ENCODE data around the gene PLXNA4.

Gene PLXNA4

DNA sequence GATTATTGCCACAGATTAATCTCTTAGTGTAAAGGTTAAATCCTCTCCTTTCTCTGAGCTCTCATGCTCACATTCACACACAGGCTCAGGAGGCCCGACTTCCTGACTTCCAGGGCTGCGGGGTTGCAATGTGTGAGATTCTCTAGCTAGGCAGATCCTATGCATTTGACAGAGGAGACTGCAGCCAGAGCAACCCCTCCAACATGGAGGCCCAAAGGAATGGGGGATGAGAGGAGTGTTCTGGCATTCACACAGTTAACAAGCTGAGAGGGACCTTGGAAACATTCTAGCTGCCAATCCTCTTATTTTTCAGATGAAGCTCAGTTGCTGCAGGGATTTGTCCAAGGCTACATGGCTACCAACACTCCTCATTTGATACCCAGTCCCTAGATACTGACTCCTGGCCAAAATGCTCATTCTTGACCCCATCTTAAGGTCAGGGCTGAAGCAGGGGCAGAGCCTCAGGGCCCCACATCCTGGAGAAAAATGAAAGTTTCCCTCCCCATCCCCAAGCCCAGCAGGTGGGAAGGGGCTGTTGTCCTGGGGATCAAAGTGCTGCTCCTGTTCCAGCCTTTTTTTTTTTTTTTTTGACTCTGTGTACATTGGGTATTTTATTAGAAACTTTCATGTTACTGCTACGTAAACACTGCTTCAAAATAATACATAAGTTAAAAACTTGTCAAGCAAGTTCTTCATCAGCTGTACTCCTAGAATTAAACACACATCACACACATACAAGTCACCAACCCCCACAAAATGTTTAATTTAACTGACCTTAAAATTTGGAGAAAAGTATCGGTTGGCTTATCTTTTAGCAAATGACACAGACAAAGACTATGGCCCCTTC lies 325.6 kb downstream of the PLXNA4 start:
- no peak for DNase-seq (ENCODE audit: low read depth in 2 of 2, low spot score in 1 of 2)

DNA sequence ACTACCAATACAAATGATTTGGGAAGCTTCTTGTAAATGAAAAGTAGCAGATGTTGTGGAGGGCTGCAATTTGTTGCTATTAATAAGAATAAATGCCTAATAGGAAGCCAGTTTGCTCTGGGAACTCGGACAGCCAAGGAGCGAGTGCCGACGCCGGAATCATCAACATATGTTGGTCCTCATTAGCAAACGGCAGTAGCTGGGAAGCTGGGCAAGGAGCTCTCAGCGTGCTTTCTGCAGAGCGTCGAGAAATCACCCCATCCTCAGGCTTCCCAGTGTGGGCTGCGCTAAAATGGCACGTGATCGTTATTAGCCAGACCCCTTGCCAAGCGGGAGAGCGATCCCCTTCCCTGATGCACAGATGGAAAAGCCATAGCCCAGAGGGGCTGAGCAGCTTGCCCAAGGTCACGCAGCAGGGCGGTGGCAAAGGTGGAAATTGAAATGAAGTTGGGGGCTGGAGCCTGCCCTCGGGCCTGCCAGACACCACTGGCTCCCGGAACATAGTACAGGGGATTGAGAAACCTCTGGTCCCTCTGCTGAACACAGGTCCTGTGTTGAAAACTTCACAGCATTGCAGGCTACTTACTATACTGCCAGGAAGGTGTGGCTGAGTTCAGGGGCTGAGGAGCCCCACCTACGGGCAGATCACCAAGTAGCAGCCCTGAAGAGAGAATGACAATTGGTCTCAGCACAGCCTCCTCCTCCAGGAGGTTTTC lies 326.9 kb downstream of the PLXNA4 start:
- no peak for DNase-seq (ENCODE audit: low read depth in 2 of 2, low spot score in 1 of 2)

DNA sequence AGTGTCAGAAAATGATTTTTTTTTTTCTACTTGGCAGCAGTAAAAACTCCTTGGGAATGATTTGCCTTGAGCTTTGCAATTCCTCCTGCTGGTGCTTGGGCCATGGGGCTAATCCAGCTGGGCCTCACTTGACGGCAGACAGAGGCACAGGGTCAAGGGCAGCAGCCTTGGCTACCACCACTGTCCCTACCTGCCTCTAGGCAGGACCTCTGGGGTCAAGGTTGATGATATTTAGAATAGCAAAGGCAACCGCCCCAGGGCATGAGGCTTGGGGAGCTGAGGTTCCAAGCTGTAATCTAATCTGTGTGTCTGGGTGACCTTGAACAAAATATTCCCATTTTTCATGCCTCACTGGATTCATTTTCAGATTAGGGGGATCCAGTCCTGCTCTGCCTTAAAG lies 327.4 kb downstream of the PLXNA4 start:
- DNase-seq (ENCODE audit: low read depth in 2 of 2, low spot score in 1 of 2) = no peak

DNA sequence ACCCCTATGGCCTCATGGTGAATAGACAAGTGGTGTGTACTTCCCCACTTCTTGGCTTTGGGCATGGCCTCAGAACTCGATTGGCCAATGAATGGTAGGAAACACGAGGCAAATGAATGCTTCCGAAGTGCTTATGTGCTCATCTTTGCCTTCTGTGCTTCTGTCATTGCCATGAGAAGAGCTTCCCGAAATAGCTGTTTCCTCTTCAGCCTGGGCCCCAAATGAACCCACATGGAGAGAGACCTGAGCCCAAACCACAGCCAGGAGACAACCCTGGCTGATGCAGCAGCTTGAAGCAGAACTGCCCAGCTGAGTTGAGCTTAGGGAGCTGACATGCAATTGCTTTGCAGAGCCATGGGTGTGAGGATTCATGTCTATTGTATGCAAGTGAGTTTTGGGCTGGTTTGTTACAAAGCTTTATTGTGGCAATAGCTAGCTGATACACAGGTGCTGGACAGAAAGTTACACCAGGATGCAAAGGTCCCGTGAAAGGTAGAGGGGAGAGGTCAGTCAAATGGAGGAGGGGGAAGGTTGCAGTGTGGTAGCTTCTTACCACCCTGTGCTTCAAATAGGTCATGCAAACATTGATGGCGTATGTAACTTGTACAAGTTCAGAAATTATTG lies 328.2 kb downstream of the PLXNA4 start:
- DNase-seq (ENCODE audit: low read depth in 2 of 2, low spot score in 1 of 2) = no peak

DNA sequence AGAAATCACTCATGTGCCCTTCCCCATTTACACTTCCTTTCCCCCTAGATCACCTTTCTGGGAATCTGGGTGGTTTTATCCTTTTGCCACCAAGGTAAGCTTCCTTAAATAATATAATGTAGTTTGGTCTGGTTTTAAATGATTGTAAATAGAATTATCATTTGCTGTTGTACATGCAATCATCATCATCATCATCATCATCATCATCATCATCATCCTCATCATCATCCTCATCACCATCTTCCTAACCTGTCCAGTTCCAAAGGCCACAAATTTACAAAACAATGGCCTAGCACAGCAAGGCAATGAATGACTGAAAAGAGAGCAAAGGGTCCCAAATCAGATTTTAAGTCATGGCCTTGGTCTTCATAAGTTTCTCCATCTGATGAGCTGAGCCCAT lies 329.7 kb downstream of the PLXNA4 start:
- no peak for DNase-seq (ENCODE audit: low read depth in 2 of 2, low spot score in 1 of 2)

DNA sequence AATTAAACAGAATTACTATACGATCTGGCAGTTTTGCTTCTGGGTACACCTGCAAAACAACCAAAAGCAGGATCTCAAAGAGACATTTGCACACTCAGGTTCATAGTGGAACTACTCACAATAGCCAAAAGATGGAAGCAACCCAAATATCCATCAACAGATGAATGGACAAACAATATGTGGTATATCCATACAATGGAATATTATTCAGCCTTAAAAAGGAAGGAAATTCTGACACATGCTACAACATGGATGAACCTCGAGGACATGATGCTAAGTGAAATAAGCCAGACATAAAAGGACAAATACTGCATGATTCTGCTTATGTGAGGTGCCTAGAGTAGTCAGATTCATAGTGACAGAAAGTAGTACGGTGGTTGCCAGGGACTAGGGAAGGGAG lies 330.7 kb downstream of the PLXNA4 start:
- no peak for DNase-seq (ENCODE audit: low read depth in 2 of 2, low spot score in 1 of 2)

DNA sequence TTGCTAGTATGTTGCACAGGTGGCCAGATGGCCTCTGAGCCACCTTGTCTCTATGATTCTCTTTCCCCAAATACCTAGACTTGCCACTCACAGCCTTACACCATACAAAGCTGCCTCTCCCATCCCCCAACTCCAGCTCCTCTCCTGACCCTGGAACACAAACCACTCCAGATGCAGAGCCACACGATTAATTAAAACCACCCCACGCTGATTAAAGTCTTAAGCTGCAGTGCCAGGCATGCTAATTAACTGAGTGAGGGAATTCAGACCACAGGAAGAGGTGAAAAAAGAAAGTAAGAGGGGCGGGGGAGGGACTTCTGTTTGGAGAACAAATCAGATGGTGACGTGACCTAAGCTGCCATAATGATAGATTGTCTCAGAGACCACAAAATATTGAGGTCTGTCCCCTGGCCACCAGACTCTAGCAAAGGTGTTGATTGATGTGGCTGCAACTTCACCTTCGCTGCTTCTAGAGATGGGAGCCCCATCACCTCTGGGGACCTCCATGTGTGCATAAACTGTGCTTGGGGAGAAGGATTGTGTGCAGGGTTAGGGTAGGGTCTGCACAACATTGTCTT lies 331.3 kb downstream of the PLXNA4 start:
- DNase-seq (ENCODE audit: low read depth in 2 of 2, low spot score in 1 of 2) = no peak

DNA sequence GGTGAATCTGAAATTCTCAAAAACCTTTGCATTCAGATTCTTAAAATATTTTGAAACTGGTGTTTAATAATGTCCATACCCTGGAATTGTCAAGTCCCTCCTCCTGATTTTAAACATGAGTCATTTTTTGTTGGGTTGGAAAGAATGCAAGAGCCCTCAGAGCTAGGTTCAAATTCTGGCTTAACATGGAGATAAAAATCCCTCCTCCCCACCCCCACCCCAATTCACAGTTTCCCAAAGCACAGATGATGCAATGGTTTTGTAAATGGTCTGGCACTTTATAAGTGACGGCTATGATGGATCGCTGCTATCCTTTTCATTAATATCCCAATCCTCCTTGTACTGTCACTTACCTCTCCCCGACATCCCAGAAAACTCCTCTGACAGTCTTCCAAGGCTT lies 332.8 kb downstream of the PLXNA4 start:
- DNase-seq (ENCODE audit: low read depth in 2 of 2, low spot score in 1 of 2) = no peak

DNA sequence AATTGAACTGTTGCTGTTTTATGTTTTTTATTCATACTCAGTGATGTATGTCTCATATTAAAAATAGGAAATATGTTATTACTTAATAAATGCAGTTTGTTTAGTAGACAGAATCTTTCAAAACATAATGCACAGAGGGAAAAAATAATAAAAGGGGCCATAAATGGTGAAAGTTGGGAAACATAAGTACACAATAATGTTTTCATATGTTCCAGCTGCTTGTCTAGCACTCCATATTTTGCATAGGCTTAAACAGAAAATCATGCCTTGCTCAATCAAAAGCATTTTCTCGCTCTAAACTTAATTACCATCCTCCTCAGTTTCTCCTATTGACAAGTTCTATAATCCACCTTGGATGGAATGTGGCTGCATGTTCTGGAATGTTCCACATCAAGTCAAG lies 333.2 kb downstream of the PLXNA4 start:
- no peak for DNase-seq (ENCODE audit: low read depth in 2 of 2, low spot score in 1 of 2)

DNA sequence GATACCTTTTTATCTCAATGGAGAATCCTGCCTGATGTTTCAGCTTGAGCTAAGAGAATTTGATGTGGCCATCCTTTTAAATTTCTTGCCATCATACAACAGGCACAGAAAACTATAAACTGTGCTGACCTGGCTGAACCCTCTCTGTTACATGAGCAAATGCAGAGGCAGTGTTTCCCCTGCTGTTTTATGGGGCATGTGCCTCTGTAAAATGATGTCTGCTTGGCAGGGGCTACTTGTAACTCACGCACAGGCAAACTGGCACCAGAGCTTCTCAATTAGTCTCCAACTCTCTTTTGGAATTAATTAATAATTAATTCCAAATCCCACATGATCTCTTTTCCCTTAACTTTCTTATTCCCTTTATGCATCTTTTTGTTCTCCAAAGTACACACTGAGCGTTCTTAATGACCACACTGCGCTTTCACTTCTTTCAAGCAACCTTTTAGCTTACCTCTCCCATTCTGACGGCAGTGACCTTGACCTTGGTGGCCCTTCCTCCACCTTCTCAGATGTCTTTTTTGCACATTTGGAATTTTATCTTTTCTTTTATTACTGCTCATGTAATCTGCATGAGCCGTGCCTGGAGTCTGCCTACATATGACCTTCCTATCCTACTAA lies 334.0 kb downstream of the PLXNA4 start:
- no peak for DNase-seq (ENCODE audit: low read depth in 2 of 2, low spot score in 1 of 2)

DNA sequence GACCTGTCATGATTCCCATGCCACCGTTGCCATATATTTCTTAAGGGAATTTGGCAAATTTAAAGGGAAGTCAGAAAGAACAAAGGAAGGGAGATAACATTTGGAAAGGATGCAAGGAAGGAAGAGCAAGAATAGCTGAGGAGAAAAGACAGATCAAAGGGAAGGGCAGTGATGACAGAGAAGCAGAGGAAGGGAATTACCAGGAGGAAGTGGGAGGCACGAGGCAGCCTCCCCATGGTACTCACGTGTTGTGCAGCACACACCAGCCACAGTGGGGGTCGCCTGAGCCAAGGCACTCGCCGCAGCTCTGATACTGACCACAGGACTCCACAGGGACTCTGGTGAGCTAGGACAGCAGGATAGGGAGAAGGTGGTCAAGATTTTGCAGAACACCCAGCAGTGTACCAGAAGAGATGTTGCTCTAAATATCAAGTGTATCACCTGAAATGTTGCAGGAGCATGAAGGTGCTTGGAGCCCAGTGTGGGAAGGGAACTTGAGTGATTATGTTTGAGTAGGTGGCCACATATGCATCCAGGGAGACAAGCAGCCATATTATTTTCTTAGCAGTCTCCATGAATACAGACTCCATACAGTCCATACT lies 335.3 kb downstream of the PLXNA4 start:
- DNase-seq (ENCODE audit: low read depth in 2 of 2, low spot score in 1 of 2) = no peak

DNA sequence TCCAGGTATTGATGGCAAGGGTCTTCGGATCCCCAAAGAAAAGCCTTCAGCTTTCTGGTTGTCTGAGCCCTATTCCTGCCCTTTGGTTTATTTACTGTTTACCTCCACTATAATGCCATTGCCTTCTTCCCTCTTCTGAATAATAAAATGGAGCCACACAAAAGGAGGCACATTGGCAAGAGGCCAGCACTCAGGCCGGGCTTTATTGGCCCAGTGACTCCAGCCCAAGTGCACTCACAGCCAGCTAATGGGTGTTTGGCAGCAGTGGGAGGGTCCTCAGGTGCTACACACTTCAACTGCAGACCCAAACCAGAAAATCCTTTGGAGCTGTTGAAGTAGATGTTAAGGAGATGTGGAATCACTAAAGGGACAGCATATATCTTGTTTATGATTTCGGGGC lies 336.0 kb downstream of the PLXNA4 start:
- no peak for DNase-seq (ENCODE audit: low read depth in 2 of 2, low spot score in 1 of 2)

DNA sequence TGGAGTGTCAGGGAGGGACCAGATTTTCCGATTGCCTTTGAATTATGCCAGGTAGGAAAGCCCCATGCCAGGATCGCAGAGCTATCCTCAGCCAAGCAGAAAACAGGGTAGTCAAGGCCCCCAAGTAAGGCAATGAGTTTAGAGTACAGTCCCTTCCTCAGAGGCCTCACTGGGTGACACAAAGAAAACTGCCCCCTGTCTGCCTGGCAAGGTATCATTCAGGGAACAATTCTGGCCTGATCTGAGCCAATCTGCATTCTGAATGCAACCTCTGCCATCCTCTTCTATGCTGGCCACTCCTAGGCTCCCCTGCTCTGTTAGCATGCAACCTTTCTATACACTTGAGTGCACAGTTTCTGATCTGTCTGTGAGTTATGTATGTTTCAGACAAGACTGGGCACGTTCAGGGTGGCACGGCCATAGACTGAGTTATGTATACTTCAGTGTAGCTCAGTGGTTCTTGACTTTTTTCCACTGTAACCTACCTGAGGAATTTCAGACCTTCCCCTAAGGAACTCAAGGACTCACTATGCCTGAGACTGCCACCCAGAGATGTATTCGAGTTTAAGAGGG lies 336.8 kb downstream of the PLXNA4 start:
- no peak for DNase-seq (ENCODE audit: low read depth in 2 of 2, low spot score in 1 of 2)

DNA sequence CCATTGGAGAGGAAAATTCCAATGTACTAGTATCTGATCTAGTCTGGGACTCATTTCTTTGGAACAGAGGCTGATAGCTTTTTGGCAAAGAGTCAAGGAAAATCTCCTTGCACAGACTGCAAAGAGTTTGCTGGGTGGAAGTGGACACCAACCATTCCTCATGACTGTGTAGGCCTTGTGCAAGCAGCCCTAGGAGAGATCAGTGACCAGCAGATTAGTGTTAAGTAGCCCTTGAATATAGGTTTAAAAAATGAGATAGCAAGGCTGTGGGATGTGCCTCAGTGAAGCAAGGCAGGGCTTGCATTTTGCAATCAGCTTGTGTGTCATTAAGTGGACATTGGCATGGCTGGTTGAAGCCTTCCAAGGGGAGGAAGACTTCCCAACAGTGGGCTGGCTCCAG lies 341.6 kb downstream of the PLXNA4 start:
- no peak for DNase-seq (ENCODE audit: low read depth in 2 of 2, low spot score in 1 of 2)

DNA sequence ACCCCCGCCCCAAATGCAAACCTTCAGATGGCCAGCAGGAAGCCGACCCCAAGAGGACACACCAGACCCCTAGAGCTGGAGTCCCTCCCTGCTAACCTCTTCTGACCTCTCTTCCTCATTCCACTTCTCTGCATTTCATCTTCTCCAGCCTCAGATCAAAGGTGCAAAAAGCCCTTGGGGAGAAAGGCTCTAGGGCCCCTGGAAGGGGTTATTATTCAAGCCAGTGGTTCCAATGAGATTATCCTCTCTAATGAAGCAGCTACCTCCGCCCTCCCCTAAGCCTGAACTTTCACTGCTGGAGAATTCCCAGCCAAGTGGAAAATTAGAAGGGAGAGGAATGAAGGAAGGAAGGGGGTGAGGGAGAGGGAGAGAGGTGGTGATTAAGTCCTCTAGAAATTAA lies 343.9 kb downstream of the PLXNA4 start:
- no peak for DNase-seq (ENCODE audit: low read depth in 2 of 2, low spot score in 1 of 2)

DNA sequence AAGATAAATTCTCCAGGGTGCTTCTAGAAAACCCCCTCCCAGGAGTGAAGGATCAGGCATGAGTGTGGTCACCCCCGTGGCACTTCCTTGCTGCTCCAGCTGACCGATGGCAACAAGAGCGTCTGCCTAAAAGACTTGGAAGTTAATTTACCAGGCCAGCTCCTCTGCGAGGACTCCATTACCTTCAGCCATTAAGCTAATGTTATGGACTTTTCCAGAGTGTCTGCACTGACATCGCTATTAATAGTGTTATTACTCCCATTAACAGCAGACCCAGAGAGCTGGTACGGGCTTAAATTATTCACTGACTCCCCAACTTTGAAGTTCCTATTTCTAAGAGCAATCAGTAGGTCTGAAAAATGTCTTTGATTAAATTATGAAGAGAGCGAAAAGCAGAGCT lies 345.8 kb downstream of the PLXNA4 start:
- no peak for DNase-seq (ENCODE audit: low read depth in 2 of 2, low spot score in 1 of 2)

DNA sequence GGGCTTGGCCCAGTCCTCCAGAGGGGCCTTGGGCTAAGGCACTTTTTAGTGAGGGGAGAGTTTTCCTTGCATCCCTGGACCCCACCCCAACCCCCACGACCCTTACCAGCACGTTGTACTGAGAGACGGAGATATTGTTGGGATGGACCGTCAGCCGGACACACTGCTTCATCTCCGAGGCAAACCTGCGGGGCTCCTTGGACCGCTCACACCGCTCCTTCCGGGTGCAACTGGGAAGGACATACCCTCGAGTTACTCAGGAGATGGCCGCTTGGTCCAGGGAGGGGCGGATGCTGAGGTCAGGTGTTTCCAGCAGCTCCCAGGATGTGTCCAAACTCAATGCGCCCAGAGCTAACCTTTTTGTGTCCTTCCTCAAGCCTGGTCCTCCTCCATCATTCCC lies 348.0 kb downstream of the PLXNA4 start:
- DNase-seq (ENCODE audit: low read depth in 2 of 2, low spot score in 1 of 2) = no peak

DNA sequence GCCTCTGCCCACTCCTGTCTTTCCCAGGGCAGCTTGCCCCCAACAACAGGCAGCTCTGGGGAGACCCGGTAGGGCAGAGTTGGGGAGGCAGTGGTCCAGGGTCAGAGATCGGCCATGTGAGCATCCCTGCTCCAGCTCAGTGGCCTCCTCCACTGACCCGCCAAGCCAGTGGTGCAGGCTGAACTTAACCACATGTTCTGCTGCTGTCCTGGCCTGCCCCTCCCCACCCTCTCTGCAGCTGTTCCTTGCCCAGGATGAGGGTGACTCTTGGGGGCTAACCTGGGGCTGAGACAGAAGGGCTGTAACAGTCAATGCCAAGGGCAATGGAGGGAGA lies 349.3 kb downstream of the PLXNA4 start:
- DNase-seq (ENCODE audit: low read depth in 2 of 2, low spot score in 1 of 2) = no peak

DNA sequence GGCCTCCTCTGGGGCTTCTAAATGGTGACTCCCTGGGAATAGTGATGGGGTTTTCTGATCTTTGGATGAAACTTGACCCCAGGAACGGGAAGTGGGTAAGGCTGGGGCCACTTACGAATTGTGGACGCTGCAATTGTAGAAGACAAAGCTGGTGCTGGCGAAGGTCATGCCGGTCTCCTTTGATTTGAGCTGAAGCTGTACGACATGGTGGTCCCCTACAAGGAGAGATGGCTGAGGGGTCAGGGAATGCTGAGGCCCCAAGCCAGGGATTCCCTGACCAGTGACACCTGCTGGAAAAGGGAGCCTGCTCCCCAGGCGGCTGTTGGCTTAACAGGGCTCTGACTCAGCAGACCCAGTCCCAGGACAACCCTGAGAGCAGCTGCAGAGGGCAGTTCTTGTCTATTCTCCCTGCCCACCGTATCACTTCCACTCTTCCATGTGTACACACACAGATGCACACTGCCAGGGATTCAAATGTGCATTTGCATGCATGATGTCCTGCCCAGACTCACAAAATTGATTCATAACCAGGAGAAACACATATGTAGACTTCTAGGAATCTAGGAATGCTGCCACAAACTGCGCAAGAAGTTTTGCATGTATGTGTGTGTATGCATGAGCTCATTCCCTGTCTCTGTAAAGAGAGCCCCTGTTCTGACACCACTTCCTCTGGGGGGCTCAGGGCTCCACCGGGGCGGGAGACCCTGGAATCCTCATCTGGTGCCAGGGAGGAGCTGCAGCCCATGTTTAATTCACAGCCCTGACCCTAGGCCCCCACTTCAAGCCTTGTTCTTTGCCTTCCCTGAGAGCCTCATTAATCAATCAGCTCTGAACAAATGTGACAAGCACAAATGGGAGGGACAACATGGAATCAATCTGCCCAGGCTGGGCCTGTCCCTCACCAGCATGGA lies 350.0 kb downstream of the PLXNA4 start:
- no peak for DNase-seq (ENCODE audit: low read depth in 2 of 2, low spot score in 1 of 2)
